Endothelial cell (in vitro differentiated cells): ENCODE data around the gene ZNF79. TPM values are rescaled to one million over a fixed set of nuclear protein-coding genes. Genes with fewer than 3 reads are reported as not detected.
A peak's percentile ranks its signal among the peaks of the same experiment; 100 is the strongest.

Source experiments
- DNase-seq: peaks from one replicate; pipeline ENCODE4 v3.0.0; 2021; ENCODE audit warnings: low spot score
- H3K27ac Mint-ChIP-seq: one replicate; pipeline ENCODE4 v1.8.0; 2021; ENCODE audit warnings: mixed read lengths, inconsistent platforms; ENCODE audit not compliant: unreplicated experiment
- H3K27me3 Mint-ChIP-seq: one replicate; pipeline ENCODE4 v1.8.0; 2021; ENCODE audit warnings: mild to moderate bottlenecking, moderate library complexity, mixed read lengths, inconsistent platforms; ENCODE audit not compliant: unreplicated experiment
- H3K36me3 Mint-ChIP-seq: one replicate; pipeline ENCODE4 v1.8.0; 2021; ENCODE audit warnings: mild to moderate bottlenecking, low read depth, mixed read lengths, inconsistent platforms; ENCODE audit not compliant: unreplicated experiment
- H3K4me1 Mint-ChIP-seq: one replicate; pipeline ENCODE4 v1.8.0; 2021; ENCODE audit warnings: mild to moderate bottlenecking, mixed read lengths, inconsistent platforms; ENCODE audit not compliant: unreplicated experiment
- H3K4me3 Mint-ChIP-seq: one replicate; pipeline ENCODE4 v1.8.0; 2021; ENCODE audit warnings: mild to moderate bottlenecking, mixed read lengths, inconsistent platforms; ENCODE audit not compliant: unreplicated experiment
- H3K9me3 Mint-ChIP-seq: one replicate; pipeline ENCODE4 v1.8.0; 2021; ENCODE audit warnings: mixed read lengths, inconsistent platforms; ENCODE audit not compliant: unreplicated experiment
- total RNA-seq: library from RNA; stranded (reverse); fragmentation: NEBNext Ultra II Directional; extraction: Animal tissue kit (Norgen Biotek cat#: 25700); gene quantifications from one replicate; pipeline ENCODE4 v1.2.1, GENCODE V29; 2021; ENCODE audit not compliant: unreplicated experiment
- TF ChIP-seq, protein P1 (sequence below): fragments of 200-600 bp; sonication (generic); IDR thresholded peaks from one replicate; pipeline ENCODE4 v1.5.0; 2021; ENCODE audit warnings: antibody characterized with exemption; ENCODE audit not compliant: unreplicated experiment

The ZNF79 gene
- total RNA-seq, 1 donor from 2014 or later, result 12.6 TPM

DNA sequence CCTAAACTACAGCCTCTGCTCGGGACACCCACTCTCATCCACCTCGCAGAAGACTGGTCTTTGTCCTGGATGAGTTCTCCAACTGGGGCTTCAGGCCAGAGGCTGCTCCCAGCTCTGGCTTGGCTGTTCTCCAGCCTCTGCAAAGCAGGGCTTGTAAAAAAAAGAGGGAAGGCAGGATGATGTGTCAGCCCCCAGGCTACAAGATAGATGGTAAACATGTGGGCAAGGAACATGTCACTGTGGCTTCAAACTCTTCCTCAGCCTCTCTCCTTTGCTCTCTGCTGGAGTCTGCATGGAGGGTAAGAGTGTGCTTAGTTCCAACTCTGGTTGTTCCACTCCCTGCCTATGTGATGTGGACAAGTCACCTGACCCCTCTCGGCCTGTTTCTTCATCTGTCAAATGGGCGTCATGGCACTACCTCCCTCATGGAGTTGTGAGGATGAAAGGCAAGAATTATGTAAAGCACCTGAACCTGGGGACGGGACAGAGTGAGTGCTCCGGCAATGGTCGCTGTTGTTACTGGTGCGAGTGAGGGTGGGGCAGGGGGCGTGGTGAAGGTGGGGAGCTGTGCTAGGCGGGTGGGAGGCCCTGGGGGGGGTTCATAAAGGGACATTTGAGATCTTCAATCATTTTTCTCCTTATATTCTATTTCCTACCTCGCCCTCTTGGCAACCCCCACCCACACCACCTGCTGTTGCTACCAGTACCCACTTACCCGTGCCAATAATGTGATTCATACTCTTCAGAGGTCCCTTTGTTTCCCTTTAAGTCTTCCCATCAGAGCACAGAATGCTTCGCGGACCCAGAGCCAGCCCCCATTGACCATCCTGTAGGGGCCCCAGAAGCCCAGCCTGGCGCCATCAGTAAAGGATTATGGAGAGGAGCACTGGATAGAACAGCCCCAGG lies 6.8 kb upstream of the ZNF79 start:
- no peaks in the 10 kb centered on the region for H3K9me3 Mint-ChIP-seq
- DNase-seq, result no peak
- no peaks in the 10 kb centered on the region for H3K36me3 Mint-ChIP-seq
- no peak overlapping the region for H3K4me3 Mint-ChIP-seq
- TF ChIP-seq, protein P1, sequence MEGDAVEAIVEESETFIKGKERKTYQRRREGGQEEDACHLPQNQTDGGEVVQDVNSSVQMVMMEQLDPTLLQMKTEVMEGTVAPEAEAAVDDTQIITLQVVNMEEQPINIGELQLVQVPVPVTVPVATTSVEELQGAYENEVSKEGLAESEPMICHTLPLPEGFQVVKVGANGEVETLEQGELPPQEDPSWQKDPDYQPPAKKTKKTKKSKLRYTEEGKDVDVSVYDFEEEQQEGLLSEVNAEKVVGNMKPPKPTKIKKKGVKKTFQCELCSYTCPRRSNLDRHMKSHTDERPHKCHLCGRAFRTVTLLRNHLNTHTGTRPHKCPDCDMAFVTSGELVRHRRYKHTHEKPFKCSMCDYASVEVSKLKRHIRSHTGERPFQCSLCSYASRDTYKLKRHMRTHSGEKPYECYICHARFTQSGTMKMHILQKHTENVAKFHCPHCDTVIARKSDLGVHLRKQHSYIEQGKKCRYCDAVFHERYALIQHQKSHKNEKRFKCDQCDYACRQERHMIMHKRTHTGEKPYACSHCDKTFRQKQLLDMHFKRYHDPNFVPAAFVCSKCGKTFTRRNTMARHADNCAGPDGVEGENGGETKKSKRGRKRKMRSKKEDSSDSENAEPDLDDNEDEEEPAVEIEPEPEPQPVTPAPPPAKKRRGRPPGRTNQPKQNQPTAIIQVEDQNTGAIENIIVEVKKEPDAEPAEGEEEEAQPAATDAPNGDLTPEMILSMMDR, result no peak
- H3K4me1 Mint-ChIP-seq, result peaks cover 7% of the 10 kb centered on the region
- H3K27me3 Mint-ChIP-seq, result peaks cover 2% of the 10 kb centered on the region
- no peak overlapping the region for H3K27ac Mint-ChIP-seq

DNA sequence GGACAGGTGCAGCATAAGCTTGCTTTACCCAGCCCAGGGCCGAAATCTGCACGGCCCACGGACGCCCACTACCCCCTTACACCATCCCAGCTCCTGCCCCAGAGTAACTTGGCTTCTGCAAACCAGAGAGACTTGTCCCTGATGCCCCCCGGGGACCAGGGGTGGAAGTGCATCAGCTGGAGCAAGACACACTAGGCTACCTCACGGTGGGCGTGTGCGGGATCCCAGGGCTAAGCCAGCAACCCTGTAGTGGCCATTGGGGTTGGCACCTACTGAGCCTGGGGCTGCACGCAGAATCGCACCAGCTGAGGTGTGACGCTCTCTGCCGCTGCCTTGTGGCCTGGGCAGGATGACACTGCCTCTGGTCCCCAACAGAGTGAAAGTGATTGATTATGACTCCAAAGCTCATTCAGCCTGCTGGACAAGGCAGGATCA lies 6.1 kb upstream of the ZNF79 start:
- no peaks in the 10 kb centered on the region for H3K36me3 Mint-ChIP-seq
- H3K4me1 Mint-ChIP-seq, result peaks cover 13% of the 10 kb centered on the region
- DNase-seq, result peak; percentile 67
- H3K27ac Mint-ChIP-seq, result no peak overlapping the region
- H3K27me3 Mint-ChIP-seq, result peaks cover 2% of the 10 kb centered on the region
- H3K4me3 Mint-ChIP-seq, result no peak overlapping the region
- TF ChIP-seq, protein P1, result peak; percentile 40
- H3K9me3 Mint-ChIP-seq, result no peaks in the 10 kb centered on the region

DNA sequence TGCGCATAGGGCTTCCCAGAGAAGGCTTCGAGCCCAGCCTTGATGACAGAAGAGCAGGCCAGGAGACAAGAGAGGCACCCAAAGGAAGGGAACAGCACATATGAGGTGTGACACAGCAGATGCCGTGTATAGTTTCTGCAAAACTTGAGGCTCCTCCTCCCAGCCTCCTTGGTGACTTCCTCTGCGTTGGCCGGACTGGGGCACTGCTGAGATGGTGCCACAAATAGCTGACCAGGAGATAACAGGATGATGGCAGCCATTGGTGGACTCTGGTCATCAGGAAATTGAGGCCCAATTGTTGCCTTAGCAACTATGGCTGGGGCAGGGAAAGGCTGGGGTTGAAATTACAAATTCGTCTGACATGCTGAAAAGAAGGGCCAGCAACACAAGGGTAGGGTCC lies 4.8 kb upstream of the ZNF79 start:
- Mint-ChIP-seq H3K36me3 (no peaks in the 10 kb centered on the region), H3K4me3 (no peak overlapping the region), H3K27me3 (peaks cover 2% of the 10 kb centered on the region), H3K27ac (no peak overlapping the region), H3K4me1 (peaks cover 14% of the 10 kb centered on the region), H3K9me3 (no peaks in the 10 kb centered on the region)
- DNase-seq, result no peak
- TF ChIP-seq, protein P1, result no peak

DNA sequence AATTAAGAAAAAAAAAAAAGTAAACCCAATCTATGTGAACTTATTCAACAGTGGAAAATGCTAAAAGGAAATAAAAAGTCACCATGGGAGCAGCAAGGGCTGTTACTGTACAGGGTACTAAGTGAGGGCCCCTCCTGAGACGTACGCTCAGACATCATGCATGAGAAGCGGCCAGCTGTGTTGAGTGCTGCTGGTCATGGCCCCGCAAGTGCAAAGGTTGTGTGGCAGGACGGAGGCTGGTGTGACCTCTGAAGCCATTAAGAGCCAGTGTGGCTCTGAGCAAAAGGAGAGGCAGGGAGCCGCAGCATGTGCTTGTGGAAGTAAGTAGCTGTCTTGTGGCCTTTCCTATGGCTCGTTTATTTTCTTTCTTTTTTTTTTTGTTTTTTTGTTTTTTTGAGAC lies 3.1 kb upstream of the ZNF79 start:
- DNase-seq, result no peak
- Mint-ChIP-seq H3K27me3 (peaks cover 2% of the 10 kb centered on the region), H3K27ac (no peak overlapping the region), H3K36me3 (no peaks in the 10 kb centered on the region), H3K4me3 (no peak overlapping the region), H3K4me1 (peaks cover 30% of the 10 kb centered on the region), H3K9me3 (no peaks in the 10 kb centered on the region)
- TF ChIP-seq, protein P1, result no peak

DNA sequence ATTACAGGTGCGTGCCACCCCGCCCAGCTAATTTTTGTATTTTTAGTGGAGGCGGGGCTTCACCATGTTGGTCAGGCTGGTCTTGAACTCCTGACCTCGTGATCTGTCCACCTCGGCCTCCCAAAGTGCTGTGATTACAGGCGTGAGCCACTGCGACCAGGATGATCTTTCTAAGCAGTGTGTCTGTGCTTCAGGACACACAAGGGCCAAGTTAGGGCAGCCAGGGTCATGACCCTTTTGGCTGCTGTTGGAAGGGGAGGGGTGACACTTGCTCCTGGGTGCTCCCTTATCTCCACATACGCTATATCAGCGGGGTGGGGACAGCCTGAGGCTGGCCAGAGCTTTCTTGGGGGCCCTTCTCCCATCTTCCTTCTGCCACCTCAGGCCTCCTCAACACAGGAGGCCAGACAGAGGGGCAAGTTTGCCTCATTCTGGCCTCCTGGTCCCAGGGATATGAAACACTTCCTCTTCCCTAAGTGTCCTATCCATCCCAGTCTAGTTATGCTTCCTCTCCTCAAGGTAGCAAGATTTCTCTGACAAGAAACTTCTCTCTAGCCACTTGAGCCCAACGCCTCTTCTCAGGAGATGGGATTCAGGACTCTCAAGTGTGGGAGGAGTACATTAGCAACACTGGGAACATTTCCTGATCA lies 1.9 kb upstream of the ZNF79 start:
- H3K27me3 Mint-ChIP-seq, result peaks cover 2% of the 10 kb centered on the region
- no peak for DNase-seq
- H3K36me3 Mint-ChIP-seq, result no peaks in the 10 kb centered on the region

More for the DNA sequence above, 1.9 kb upstream of the ZNF79 start:
- Mint-ChIP-seq H3K9me3 (no peaks in the 10 kb centered on the region), H3K4me3 (no peak overlapping the region), H3K27ac (no peak overlapping the region), H3K4me1 (peaks cover 36% of the 10 kb centered on the region)
- TF ChIP-seq, protein P1, result no peak
